Upper lobe of right lung (tissue), 1 donor: Measurements from ENCODE around the gene LTO1. TPM values are rescaled to one million over a fixed set of nuclear protein-coding genes. Genes with fewer than 3 reads are reported as not detected.

ENCODE experiments used
- ATAC-seq: fragments of 200-7000 bp; cut with Tn5 transposase; one replicate; pipeline ENCODE4 v1.9.1; 2020; ENCODE audit warnings: mild to moderate bottlenecking, moderate library complexity
- DNase-seq: peaks from one replicate; pipeline ENCODE4 v3.0.0-alpha.2; 2020
- H3K27ac ChIP-seq: fragments of 200-600 bp; one replicate; pipeline ENCODE4 v1.8.0; 2022
- H3K27me3 ChIP-seq: fragments of 200-600 bp; one replicate; pipeline ENCODE4 v1.8.0; 2022; ENCODE audit warnings: mild to moderate bottlenecking
- H3K36me3 ChIP-seq: fragments of 200-600 bp; one replicate; pipeline ENCODE4 v1.8.0; 2022
- H3K4me1 ChIP-seq: fragments of 200-600 bp; one replicate; pipeline ENCODE4 v1.8.0; 2022
- H3K4me3 ChIP-seq: fragments of 200-600 bp; one replicate; pipeline ENCODE4 v1.8.0; 2022; ENCODE audit warnings: mild to moderate bottlenecking
- H3K9me3 ChIP-seq: fragments of 200-600 bp; one replicate; pipeline ENCODE4 v1.8.0; 2022
- CTCF ChIP-seq: fragments of 200-600 bp; IDR thresholded peaks from one replicate; pipeline ENCODE4 v1.8.0; 2022; ENCODE audit warnings: antibody characterized with exemption
- intact Hi-C: fragments of 100-400 bp; cut with DNase I; formaldehyde crosslinking; loops from one replicate; pipeline ENCODE4 v1.11.0; 2022
- total RNA-seq: library from RNA; stranded (reverse); fragmentation: NEBNext Ultra II Directional; extraction: Animal tissue kit (Norgen Biotek cat#: 25700); gene quantifications from one replicate; pipeline ENCODE4 v1.2.1, GENCODE V29; 2021
- donor health status: DM: no; HTN: yes; CAD: no; lungs with severe emphysema.

The LTO1 gene
- total RNA-seq, 1 donor from 2014 or later: 25.7 TPM

GRCh38 chr11:69686452-69686851 is 11.3 kb upstream of the LTO1 start:
- peaks cover 8% of the 10 kb centered on the region for H3K4me1 ChIP-seq
- H3K27ac ChIP-seq: no peak overlapping the region
- no peaks in the 10 kb centered on the region for H3K9me3 ChIP-seq
- TF ChIP-seq CTCF: no peak
- DNase-seq: peak; percentile 58
- ATAC-seq: no peak
- H3K27me3 ChIP-seq: peaks cover 12% of the 10 kb centered on the region
- intact Hi-C loops: loop anchor here (10.0 kb wide), 2 partner anchors 198 to 508 kb away; no protein-coding TSS in a partner anchor
- H3K4me3 ChIP-seq: no peak overlapping the region
- no peaks in the 10 kb centered on the region for H3K36me3 ChIP-seq

GRCh38 chr11:69685348-69685747 is 10.2 kb upstream of the LTO1 start:
- Histone ChIP-seq H3K4me1 (peaks cover 8% of the 10 kb centered on the region), H3K9me3 (no peaks in the 10 kb centered on the region), H3K4me3 (no peak overlapping the region), H3K36me3 (no peaks in the 10 kb centered on the region), H3K27ac (no peak overlapping the region), H3K27me3 (peaks cover 12% of the 10 kb centered on the region)
- intact Hi-C loops: loop anchor here (10.0 kb wide), 2 partner anchors 199 to 509 kb away; no protein-coding TSS in a partner anchor
- DNase-seq: peak; percentile 25
- no peak for ATAC-seq
- no peak for TF ChIP-seq CTCF

- DNase-seq: peak; percentile 57
- intact Hi-C loops: loop anchor here (10.0 kb wide), 2 partner anchors 200 to 510 kb away; no protein-coding TSS in a partner anchor
Measured at GRCh38 chr11:69684651-69685050, 9.5 kb upstream of the LTO1 start.

GRCh38 chr11:69683764-69684333 is 8.7 kb upstream of the LTO1 start:
- Histone ChIP-seq H3K9me3 (no peaks in the 10 kb centered on the region), H3K36me3 (no peaks in the 10 kb centered on the region), H3K4me3 (no peak overlapping the region), H3K27ac (no peak overlapping the region), H3K4me1 (peaks cover 8% of the 10 kb centered on the region), H3K27me3 (peaks cover 12% of the 10 kb centered on the region)
- TF ChIP-seq CTCF: peak; percentile 37
- DNase-seq: peak; percentile 66
- ATAC-seq: peak; percentile 59
- intact Hi-C loops: loop anchor here (10.0 kb wide), 2 partner anchors 201 to 511 kb away; no protein-coding TSS in a partner anchor

More at GRCh38 chr11:69684651-69685050, 9.5 kb upstream of the LTO1 start:
- Histone ChIP-seq H3K27me3 (peaks cover 12% of the 10 kb centered on the region), H3K4me1 (peaks cover 8% of the 10 kb centered on the region), H3K36me3 (no peaks in the 10 kb centered on the region), H3K4me3 (no peak overlapping the region), H3K27ac (no peak overlapping the region), H3K9me3 (no peaks in the 10 kb centered on the region)
- TF ChIP-seq CTCF: no peak
- no peak for ATAC-seq

DNA sequence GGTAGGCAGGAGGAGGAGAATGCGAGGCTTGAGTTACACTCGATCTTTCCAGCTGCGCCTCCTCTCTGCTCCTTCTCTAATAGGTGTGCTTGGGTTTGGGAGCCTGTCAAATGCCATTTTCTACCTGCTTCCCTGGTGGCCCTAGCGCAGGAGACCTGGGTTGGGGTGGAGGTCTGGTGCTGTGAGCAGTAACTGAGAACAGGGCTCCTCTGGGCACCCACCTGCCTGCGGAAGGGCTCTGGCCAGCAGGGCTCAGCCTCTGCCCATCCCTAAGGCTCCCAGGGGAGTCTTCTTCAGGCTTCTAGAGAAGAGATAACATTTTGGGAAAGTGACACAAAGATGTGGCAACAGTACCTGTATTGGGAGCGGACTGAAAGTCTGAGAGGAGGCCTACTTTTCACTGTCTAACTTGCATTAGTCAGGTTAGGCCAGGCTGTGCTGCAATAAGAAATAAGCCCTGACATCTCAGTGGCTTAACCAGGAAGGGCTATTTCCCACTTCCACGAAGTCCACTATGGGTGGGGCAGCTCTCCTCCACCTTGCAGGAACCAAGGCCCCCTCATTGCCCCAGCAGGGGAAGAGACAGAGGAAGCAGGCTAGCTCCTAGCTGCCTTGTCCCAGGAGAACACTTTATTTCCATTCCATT is 7.7 kb upstream of the LTO1 start:
- Histone ChIP-seq H3K27ac (no peak overlapping the region), H3K36me3 (no peaks in the 10 kb centered on the region), H3K4me3 (no peak overlapping the region), H3K9me3 (no peaks in the 10 kb centered on the region), H3K4me1 (peaks cover 8% of the 10 kb centered on the region), H3K27me3 (peaks cover 12% of the 10 kb centered on the region)
- peak; percentile 37 for DNase-seq
- intact Hi-C loops: loop anchor here (10.0 kb wide), 2 partner anchors 202 to 512 kb away; no protein-coding TSS in a partner anchor
- TF ChIP-seq CTCF: no peak
- ATAC-seq: no peak
